ENCODE data around the gene MYOC. TPM values are rescaled to one million over a fixed set of nuclear protein-coding genes. Genes with fewer than 3 reads are reported as not detected.

Gene MYOC
- total and polyA plus RNA-seq, 2 donors (not counting 3 experiments of a cell fraction or from before 2014, with no cell fraction given) = not detected

DNA sequence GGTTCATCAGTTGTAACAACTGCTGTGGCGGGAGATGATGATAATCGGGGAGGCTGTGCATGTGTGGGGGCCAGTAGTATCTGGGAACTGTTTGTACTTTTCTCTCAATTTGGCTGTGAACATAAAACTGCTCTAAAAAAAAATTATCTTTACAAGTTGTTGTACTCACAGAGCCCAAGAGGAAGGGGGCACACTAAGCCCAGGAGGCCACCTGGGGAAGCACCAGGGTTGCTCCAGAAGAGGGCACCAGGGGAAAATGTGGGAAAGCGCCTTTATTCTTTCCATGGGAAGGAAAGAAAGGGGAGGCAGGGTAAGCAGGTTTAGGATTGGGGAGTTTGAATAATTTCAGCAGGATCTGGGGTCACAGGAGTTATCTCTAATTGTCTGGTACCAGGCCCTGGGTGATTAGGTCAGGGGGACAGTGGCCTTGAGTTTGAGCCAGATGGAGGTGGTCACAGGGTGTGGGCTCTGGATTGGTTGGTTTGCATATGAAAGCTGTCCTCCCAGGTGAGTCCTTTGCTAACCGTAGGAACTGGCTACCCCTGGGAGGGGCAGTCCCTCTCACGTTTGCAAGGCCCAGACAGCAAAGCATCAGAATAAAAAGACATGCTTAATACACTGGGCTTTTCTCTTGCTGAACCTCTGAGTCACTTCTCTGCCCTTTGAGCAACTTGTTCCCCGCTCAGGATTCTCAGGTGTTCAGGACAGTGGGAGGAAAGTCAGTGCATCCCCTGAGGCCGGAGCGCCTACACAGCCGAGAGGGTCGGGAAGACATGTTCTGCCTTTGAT, 11.2 kb downstream of the MYOC start:
- no TSS peak for BruUV-seq (replicated peaks)
- Histone ChIP-seq H2AFZ (ENCODE audit: low read depth, low read length) (no peak overlapping the region), H3K79me2 (ENCODE audit: control insufficient read depth, insufficient read depth, low read length) (no peaks in the 10 kb centered on the region), H3K4me1 (ENCODE audit: control insufficient read depth, extremely low read depth, insufficient read depth, low read length) (no peaks in the 10 kb centered on the region), H3K9me1 (replicated peaks; ENCODE audit: control insufficient read depth, extremely low read depth, insufficient read depth, low read length) (no peaks in the 10 kb centered on the region), H3K4me3 (replicated peaks in 1 of 3; ENCODE audit: insufficient read depth in 1 of 3, low read depth in 1 of 3, low read length in 3 of 3) (no peak overlapping the region), H3K9me3 (replicated peaks; ENCODE audit: control insufficient read depth, insufficient read depth, low read length) (no peaks in the 10 kb centered on the region), H3K27ac (ENCODE audit: insufficient read depth, low read depth, low read length) (no peak overlapping the region), H4K20me1 (replicated peaks; ENCODE audit: control insufficient read depth, extremely low read depth, insufficient read depth, low read length) (no peaks in the 10 kb centered on the region), H3K36me3 (ENCODE audit: control insufficient read depth in 2 of 2, extremely low read depth in 1 of 2, insufficient read depth in 2 of 2, low read length in 2 of 2) (no peaks in the 10 kb centered on the region), H3K9ac (replicated peaks; ENCODE audit: extremely low read depth, insufficient read depth, low read length) (no peak overlapping the region), H3K4me2 (ENCODE audit: insufficient read depth, low read length) (no peak overlapping the region), H3K27me3 (ENCODE audit: control insufficient read depth in 2 of 2, insufficient read depth in 2 of 2, low read length in 2 of 2) (peaks cover 0 to 2% of the 10 kb centered on the region in 2 experiments)
- ChIA-PET POLR2A (no interaction called here), CTCF (interaction anchor here (0.8 to 6.9 kb wide), 4 partner anchors 14 to 343 kb away, joined by 3 to 200 read pairs (median 97); no protein-coding TSS in a partner anchor)
- intact Hi-C loops (cut with micrococcal nuclease) (no loop called here), dilution Hi-C loops (cut with MboI; ENCODE audit: extremely low pct_ligation_motif_present, low sequenced_read_pairs) (loop anchor here (25.0 kb wide), 1 partner anchor 346 kb away; no protein-coding TSS in a partner anchor)
- DNase-seq (ENCODE audit: low read depth, low spot score) = no peak
- FAIRE-seq = no peak
- TF ChIP-seq POLR2A (IDR thresholded peaks at IDR 0.05; ENCODE audit: low read depth, low read length) = no peak
- TF ChIP-seq JUN (IDR thresholded peaks at IDR 0.05; ENCODE audit: borderline replicate concordance, insufficient read depth, insufficient read length, low read depth) = no peak
- TF ChIP-seq, protein P1, sequence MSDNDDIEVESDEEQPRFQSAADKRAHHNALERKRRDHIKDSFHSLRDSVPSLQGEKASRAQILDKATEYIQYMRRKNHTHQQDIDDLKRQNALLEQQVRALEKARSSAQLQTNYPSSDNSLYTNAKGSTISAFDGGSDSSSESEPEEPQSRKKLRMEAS (IDR thresholded peaks at IDR 0.05; ENCODE audit: insufficient read depth, insufficient read length) = no peak
- TF ChIP-seq FOS (IDR thresholded peaks at IDR 0.05; ENCODE audit: borderline replicate concordance, insufficient read depth, low read length) = no peak
- TF ChIP-seq POLR2AphosphoS5 (IDR thresholded peaks at IDR 0.05; ENCODE audit: insufficient read depth, low read depth, low read length) = no peak
- TF ChIP-seq, protein P2, sequence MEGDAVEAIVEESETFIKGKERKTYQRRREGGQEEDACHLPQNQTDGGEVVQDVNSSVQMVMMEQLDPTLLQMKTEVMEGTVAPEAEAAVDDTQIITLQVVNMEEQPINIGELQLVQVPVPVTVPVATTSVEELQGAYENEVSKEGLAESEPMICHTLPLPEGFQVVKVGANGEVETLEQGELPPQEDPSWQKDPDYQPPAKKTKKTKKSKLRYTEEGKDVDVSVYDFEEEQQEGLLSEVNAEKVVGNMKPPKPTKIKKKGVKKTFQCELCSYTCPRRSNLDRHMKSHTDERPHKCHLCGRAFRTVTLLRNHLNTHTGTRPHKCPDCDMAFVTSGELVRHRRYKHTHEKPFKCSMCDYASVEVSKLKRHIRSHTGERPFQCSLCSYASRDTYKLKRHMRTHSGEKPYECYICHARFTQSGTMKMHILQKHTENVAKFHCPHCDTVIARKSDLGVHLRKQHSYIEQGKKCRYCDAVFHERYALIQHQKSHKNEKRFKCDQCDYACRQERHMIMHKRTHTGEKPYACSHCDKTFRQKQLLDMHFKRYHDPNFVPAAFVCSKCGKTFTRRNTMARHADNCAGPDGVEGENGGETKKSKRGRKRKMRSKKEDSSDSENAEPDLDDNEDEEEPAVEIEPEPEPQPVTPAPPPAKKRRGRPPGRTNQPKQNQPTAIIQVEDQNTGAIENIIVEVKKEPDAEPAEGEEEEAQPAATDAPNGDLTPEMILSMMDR (IDR thresholded peaks at IDR 0.05; ENCODE audit: extremely low read depth in 1 of 2, insufficient read depth in 1 of 2, low read depth in 1 of 2, low read length in 2 of 2) = no peak
- TF ChIP-seq EZH2 (IDR thresholded peaks at IDR 0.05; ENCODE audit: borderline replicate concordance, low read depth, low read length, severe bottlenecking) = no peak
- no peak for TF ChIP-seq MYC (IDR thresholded peaks at IDR 0.05; ENCODE audit: low read depth, low read length)
- no peak for TF ChIP-seq GATA2 (IDR thresholded peaks at IDR 0.05; ENCODE audit: insufficient read depth, insufficient read length, low read depth, low read length)
